ENCODE results near the gene PGC. TPM values are rescaled to one million over a fixed set of nuclear protein-coding genes. Genes with fewer than 3 reads are reported as not detected.
A peak's percentile ranks its signal among the peaks of the same experiment; 100 is the strongest.

PGC gene
- total and polyA plus RNA-seq, 12 donors, result 0.58 to 2.0 TPM; not detected in 10

GRCh38 chr6:41785689-41786450, 38.7 kb upstream of the PGC start:
- intact Hi-C loops (cut with DNase I), result loop anchor here in 7 of 10 donors (2.0 to 10.0 kb wide), 9 partner anchors 61 to 429 kb away; partner anchors contain the start of genes BYSL (in 6 of the 7), MED20 (in 6 of the 7), CCND3 (in 2 of the 7) and MRPS10 (in 2 of the 7)
- peak overlapping the region in 9 of 10 donors; percentile 90 to 97 (median 94) for H3K27ac ChIP-seq
- DNase-seq, result peak in 1 of 2 donors; percentile 42
- ATAC-seq, result peak in 2 of 8 donors; percentile 4 to 23
- peaks cover 15 to 75% (median 57%) of the 10 kb centered on the region in 9 donors for H3K4me1 ChIP-seq
- H3K27me3 ChIP-seq, result no peaks in the 10 kb centered on the region
- 18 to 27% methylated on average over 22 to 29 of the region's 29 CpGs for WGBS, 2 donors
- H3K9me3 ChIP-seq, result no peaks in the 10 kb centered on the region
- peak overlapping the region in 9 of 10 donors; percentile 64 to 96 (median 83) for H3K4me3 ChIP-seq
- peaks cover 0 to 45% (median 7%) of the 10 kb centered on the region in 9 donors for H3K36me3 ChIP-seq
- no peak for TF ChIP-seq CTCF (IDR thresholded peaks at IDR 0.05)

GRCh38 chr6:41785254-41785653, 38.1 kb upstream of the PGC start:
- TF ChIP-seq CTCF (IDR thresholded peaks at IDR 0.05), result no peak
- peaks cover 17 to 74% (median 58%) of the 10 kb centered on the region in 9 donors for H3K4me1 ChIP-seq
- H3K27ac ChIP-seq, result peak overlapping the region in 5 of 10 donors; percentile 37 to 97 (median 95)
- H3K36me3 ChIP-seq, result peaks cover 0 to 39% (median 7%) of the 10 kb centered on the region in 9 donors
- H3K4me3 ChIP-seq, result peak overlapping the region in 1 of 10 donors; percentile 83
- WGBS, 2 donors, result 62 to 73% methylated on average over 11 of the region's 11 CpGs
- intact Hi-C loops (cut with DNase I), result loop anchor here in 6 of 10 donors (5.0 to 10.0 kb wide), 7 partner anchors 100 to 430 kb away; partner anchors contain the start of genes BYSL (in 3 of the 6), MED20 (in 3 of the 6), CCND3 (in 2 of the 6) and MRPS10 (in 2 of the 6)
- H3K9me3 ChIP-seq, result no peaks in the 10 kb centered on the region
- DNase-seq, result peak in 1 of 2 donors; percentile 52
- H3K27me3 ChIP-seq, result no peaks in the 10 kb centered on the region
- peak in 3 of 8 donors; percentile 5 to 14 (median 8) for ATAC-seq

- TF ChIP-seq CTCF (IDR thresholded peaks at IDR 0.05), result no peak
Observed at GRCh38 chr6:41784581-41785171, 37.5 kb upstream of the PGC start.

More at GRCh38 chr6:41784581-41785171, 37.5 kb upstream of the PGC start:
- H3K36me3 ChIP-seq, result peaks cover 0 to 33% (median 7%) of the 10 kb centered on the region in 9 donors
- H3K27me3 ChIP-seq, result no peaks in the 10 kb centered on the region
- H3K9me3 ChIP-seq, result no peaks in the 10 kb centered on the region
- WGBS, 2 donors, result 64 to 77% methylated on average over 5 of the region's 5 CpGs
- no peak overlapping the region for H3K4me3 ChIP-seq
- intact Hi-C loops (cut with DNase I), result loop anchor here in 8 of 10 donors (5.0 to 10.0 kb wide), 10 partner anchors 47 to 430 kb away; partner anchors contain the start of genes BYSL (in 3 of the 8), MED20 (in 3 of the 8), CCND3 (in 2 of the 8) and MRPS10 (in 2 of the 8)
- H3K27ac ChIP-seq, result peak overlapping the region in 2 of 10 donors; percentile 37 to 97
- no peak for DNase-seq
- peaks cover 17 to 72% (median 52%) of the 10 kb centered on the region in 9 donors for H3K4me1 ChIP-seq
- no peak for ATAC-seq
